GM23338 (cell line): ENCODE results near the gene CNTNAP5. TPM values are rescaled to one million over a fixed set of nuclear protein-coding genes. Genes with fewer than 3 reads are reported as not detected.

Experiments used
- ATAC-seq: fragments of 200-7000 bp; cut with Tn5 transposase; 3 replicates; pipeline ENCODE4 v1.9.1; 2020
- DNase-seq: peaks from one replicate; pipeline ENCODE4 v3.0.0-alpha.2; 2015; ENCODE audit warnings: low spot score
- H2AFZ ChIP-seq: fragments of 200-600 bp; sonication (generic); 2 replicates; pipeline ENCODE4 v1.8.0; 2016; ENCODE audit warnings: antibody characterized with exemption, mild to moderate bottlenecking, moderate library complexity
- H3F3A ChIP-seq: fragments of 200-600 bp; sonication (generic); replicated peaks from 2 replicates; pipeline ENCODE4 v1.8.0; 2017; ENCODE audit warnings: antibody characterized with exemption, mixed run types, low read depth
- H3K27ac ChIP-seq: fragments of 200-600 bp; sonication (generic); 2 replicates; pipeline ENCODE4 v1.6.1; 2016; ENCODE audit warnings: low read depth
- H3K27me3 ChIP-seq: fragments of 200-600 bp; sonication (generic); 2 replicates; pipeline ENCODE4 v1.8.0; 2016; ENCODE audit warnings: mild to moderate bottlenecking, mixed run types, moderate library complexity; ENCODE audit not compliant: insufficient read depth
- H3K36me3 ChIP-seq: fragments of 200-600 bp; sonication (generic); 2 replicates; pipeline ENCODE4 v1.8.0; 2016; ENCODE audit warnings: mild to moderate bottlenecking; ENCODE audit not compliant: insufficient read depth
- H3K4me1 ChIP-seq: fragments of 200-600 bp; sonication (generic); 2 replicates; pipeline ENCODE4 v1.8.0; 2016; ENCODE audit warnings: mild to moderate bottlenecking, moderate library complexity; ENCODE audit not compliant: insufficient read depth
- H3K4me2 ChIP-seq: fragments of 200-600 bp; sonication (generic); 2 replicates; pipeline ENCODE4 v1.7.1; 2017; ENCODE audit warnings: mixed run types
- H3K4me3 ChIP-seq: fragments of 200-600 bp; sonication (generic); 2 replicates; pipeline ENCODE4 v1.6.1; 2016; ENCODE audit warnings: mixed run types
- H3K79me2 ChIP-seq: fragments of 200-600 bp; sonication (generic); replicated peaks from 2 replicates; pipeline ENCODE4 v1.8.0; 2017; ENCODE audit warnings: mild to moderate bottlenecking; ENCODE audit not compliant: insufficient read depth
- H3K9me2 ChIP-seq: fragments of 200-600 bp; sonication (generic); 2 replicates; pipeline ENCODE4 v1.8.0; 2017; ENCODE audit not compliant: insufficient read depth
- H4K20me1 ChIP-seq: fragments of 200-600 bp; sonication (generic); replicated peaks from 2 replicates; pipeline ENCODE4 v1.8.0; 2017; ENCODE audit warnings: mild to moderate bottlenecking; ENCODE audit not compliant: insufficient read depth
- H3K27ac Mint-ChIP-seq: 2 replicates; pipeline ENCODE4 v1.8.0; 2020; ENCODE audit warnings: inconsistent platforms, mild to moderate bottlenecking, moderate library complexity, mixed read lengths
- H3K27me3 Mint-ChIP-seq: 3 replicates; pipeline ENCODE4 v1.8.0; 2022; ENCODE audit warnings: low read depth, mild to moderate bottlenecking, moderate library complexity, mixed read lengths, inconsistent platforms; ENCODE audit not compliant: insufficient read depth, poor library complexity
- H3K36me3 Mint-ChIP-seq: 3 replicates; pipeline ENCODE4 v1.8.0; 2021; ENCODE audit warnings: low read depth, mild to moderate bottlenecking, inconsistent platforms, moderate library complexity, mixed read lengths
- H3K4me1 Mint-ChIP-seq: 3 replicates; pipeline ENCODE4 v1.8.0; 2020; ENCODE audit warnings: mild to moderate bottlenecking, inconsistent platforms, mixed read lengths
- H3K4me3 Mint-ChIP-seq: 3 replicates; pipeline ENCODE4 v1.8.0; 2021; ENCODE audit warnings: moderate library complexity, mild to moderate bottlenecking, inconsistent platforms, mixed read lengths
- H3K9me3 Mint-ChIP-seq: 3 replicates; pipeline ENCODE4 v1.8.0; 2020; ENCODE audit warnings: moderate library complexity, mild to moderate bottlenecking, inconsistent platforms, mixed read lengths
- CREB1 ChIP-seq: fragments of 250-450 bp; sonication (Bioruptor Pico); IDR thresholded peaks from 2 replicates; pipeline ENCODE4 v1.5.0; 2020; ENCODE audit warnings: low read depth, mild to moderate bottlenecking, moderate library complexity
- EZH2 ChIP-seq: fragments of 200-600 bp; sonication (generic); IDR thresholded peaks from one replicate; pipeline ENCODE4 v1.8.0; 2017; ENCODE audit warnings: antibody characterized with exemption, mild to moderate bottlenecking, low read depth; ENCODE audit not compliant: unreplicated experiment
- EZH2phosphoT487 ChIP-seq: fragments of 200-600 bp; sonication (generic); IDR thresholded peaks from one replicate; pipeline ENCODE4 v1.8.1; 2018; ENCODE audit warnings: antibody characterized with exemption; ENCODE audit not compliant: unreplicated experiment
- JUNB ChIP-seq: IDR thresholded peaks from one replicate; pipeline ENCODE4 v1.6.1; 2016; ENCODE audit warnings: antibody characterized with exemption; ENCODE audit not compliant: unreplicated experiment
- POLR2AphosphoS5 ChIP-seq: IDR thresholded peaks from 2 replicates; pipeline ENCODE4 v1.6.1; 2016; ENCODE audit warnings: antibody characterized with exemption, low read depth
- REST ChIP-seq: IDR thresholded peaks from one replicate; pipeline ENCODE4 v1.6.1; 2018; ENCODE audit warnings: antibody characterized with exemption; ENCODE audit not compliant: unreplicated experiment
- STAT1 ChIP-seq: IDR thresholded peaks from one replicate; pipeline ENCODE4 v1.6.1; 2016; ENCODE audit warnings: antibody characterized with exemption; ENCODE audit not compliant: unreplicated experiment
- ZNF114 ChIP-seq: fragments of 250-450 bp; sonication (Bioruptor Pico); IDR thresholded peaks from 2 replicates; pipeline ENCODE4 v1.5.0; 2020; ENCODE audit warnings: mild to moderate bottlenecking, moderate library complexity
- polyA plus RNA-seq: library from polyadenylated mRNA; unstranded; fragments of >200 nt; fragmentation: Nextera tagmentation; extraction: Ambion mirVana; gene quantifications from 2 replicates; pipeline ENCODE4 v1.2.1, GENCODE V29; 2016
- total RNA-seq: library from RNA; depleted of rRNA; stranded (reverse); fragments of >200 nt; shearing (Covaris generic); gene quantifications from 2 replicates; pipeline ENCODE4 v1.2.3, GENCODE V29; 2014
- TF ChIP-seq, protein P1 (sequence below), 2 experiments: fragments of 200-600 bp in 1 of 2; sonication (generic) in 1 of 2; conservative IDR thresholded peaks; 2 replicates each; pipeline versions ENCODE4 v1.5.1 to v1.6.1; 2016 to 2017; ENCODE audit warnings: antibody characterized with exemption in 2 of 2, low read depth in 2 of 2, mild to moderate bottlenecking in 2 of 2, moderate library complexity in 1 of 2
- TF ChIP-seq, protein P2 (sequence below): IDR thresholded peaks from 2 replicates; pipeline ENCODE4 v1.6.1; 2016; ENCODE audit warnings: antibody characterized with exemption

Gene CNTNAP5
- total and polyA plus RNA-seq, 2 experiments from 2014 or later = 0.49 to 0.50 TPM

- Mint-ChIP-seq H3K27ac (no peak overlapping the region), H3K27me3 (peaks cover 3% of the 10 kb centered on the region), H3K9me3 (peaks cover 8% of the 10 kb centered on the region; the same call in 2 of the 3 replicates), H3K4me3 (no peak overlapping the region), H3K36me3 (no peaks in the 10 kb centered on the region; the same call in 2 of the 3 replicates), H3K4me1 (peaks cover 10% of the 10 kb centered on the region)
- H3K27ac ChIP-seq = no peak overlapping the region
- DNase-seq = no peak
- H3F3A ChIP-seq = no peaks in the 10 kb centered on the region
- H4K20me1 ChIP-seq = no peaks in the 10 kb centered on the region
- H3K27me3 ChIP-seq = no peaks in the 10 kb centered on the region
- H3K36me3 ChIP-seq = no peaks in the 10 kb centered on the region
- no peaks in the 10 kb centered on the region for H3K4me1 ChIP-seq
- peaks cover 23% of the 10 kb centered on the region; the same call in 1 of the 2 replicates for H3K9me2 ChIP-seq
- ATAC-seq = no peak
- H3K4me3 ChIP-seq = no peak overlapping the region
- no peaks in the 10 kb centered on the region for H3K79me2 ChIP-seq
- TF ChIP-seq, protein P1, sequence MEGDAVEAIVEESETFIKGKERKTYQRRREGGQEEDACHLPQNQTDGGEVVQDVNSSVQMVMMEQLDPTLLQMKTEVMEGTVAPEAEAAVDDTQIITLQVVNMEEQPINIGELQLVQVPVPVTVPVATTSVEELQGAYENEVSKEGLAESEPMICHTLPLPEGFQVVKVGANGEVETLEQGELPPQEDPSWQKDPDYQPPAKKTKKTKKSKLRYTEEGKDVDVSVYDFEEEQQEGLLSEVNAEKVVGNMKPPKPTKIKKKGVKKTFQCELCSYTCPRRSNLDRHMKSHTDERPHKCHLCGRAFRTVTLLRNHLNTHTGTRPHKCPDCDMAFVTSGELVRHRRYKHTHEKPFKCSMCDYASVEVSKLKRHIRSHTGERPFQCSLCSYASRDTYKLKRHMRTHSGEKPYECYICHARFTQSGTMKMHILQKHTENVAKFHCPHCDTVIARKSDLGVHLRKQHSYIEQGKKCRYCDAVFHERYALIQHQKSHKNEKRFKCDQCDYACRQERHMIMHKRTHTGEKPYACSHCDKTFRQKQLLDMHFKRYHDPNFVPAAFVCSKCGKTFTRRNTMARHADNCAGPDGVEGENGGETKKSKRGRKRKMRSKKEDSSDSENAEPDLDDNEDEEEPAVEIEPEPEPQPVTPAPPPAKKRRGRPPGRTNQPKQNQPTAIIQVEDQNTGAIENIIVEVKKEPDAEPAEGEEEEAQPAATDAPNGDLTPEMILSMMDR (conservative IDR thresholded peaks at IDR 0.05; ENCODE audit: low read depth in 2 of 2) = no peak
- TF ChIP-seq ZNF114 (no peak), POLR2AphosphoS5 (no peak), EZH2phosphoT487 (no peak), CREB1 (no peak), STAT1 (no peak), REST (no peak), JUNB (no peak), EZH2 (no peak)
- TF ChIP-seq, protein P2, sequence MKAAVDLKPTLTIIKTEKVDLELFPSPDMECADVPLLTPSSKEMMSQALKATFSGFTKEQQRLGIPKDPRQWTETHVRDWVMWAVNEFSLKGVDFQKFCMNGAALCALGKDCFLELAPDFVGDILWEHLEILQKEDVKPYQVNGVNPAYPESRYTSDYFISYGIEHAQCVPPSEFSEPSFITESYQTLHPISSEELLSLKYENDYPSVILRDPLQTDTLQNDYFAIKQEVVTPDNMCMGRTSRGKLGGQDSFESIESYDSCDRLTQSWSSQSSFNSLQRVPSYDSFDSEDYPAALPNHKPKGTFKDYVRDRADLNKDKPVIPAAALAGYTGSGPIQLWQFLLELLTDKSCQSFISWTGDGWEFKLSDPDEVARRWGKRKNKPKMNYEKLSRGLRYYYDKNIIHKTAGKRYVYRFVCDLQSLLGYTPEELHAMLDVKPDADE = no peak
- no peak overlapping the region for H3K4me2 ChIP-seq
- H2AFZ ChIP-seq = no peak overlapping the region
Measured at GRCh38 chr2:124534028-124534427, 508.9 kb downstream of the CNTNAP5 start.

DNA sequence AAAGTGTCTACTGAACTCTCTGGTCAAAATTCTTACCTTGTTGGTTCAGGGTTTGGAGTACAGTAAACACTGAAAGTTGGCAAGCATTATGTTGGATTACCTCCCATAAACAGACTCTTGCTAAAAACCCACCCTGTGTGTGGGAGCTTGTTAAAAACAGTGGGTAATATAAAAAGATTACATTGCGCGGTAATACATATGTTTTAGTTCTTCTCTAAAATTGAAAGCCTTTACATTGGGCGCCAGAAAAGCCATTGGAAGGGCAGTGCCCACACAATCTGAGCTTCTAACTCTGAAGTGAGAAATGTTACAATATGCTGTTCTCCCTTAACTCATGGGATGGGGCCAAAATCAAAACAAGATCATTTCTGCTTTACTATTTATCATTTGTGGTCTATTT lies 510.7 kb downstream of the CNTNAP5 start:
- H3K9me3 Mint-ChIP-seq = peaks cover 8% of the 10 kb centered on the region; the same call in 2 of the 3 replicates
- peaks cover 3% of the 10 kb centered on the region for H3K27me3 Mint-ChIP-seq
- H3K27me3 ChIP-seq = no peaks in the 10 kb centered on the region
- DNase-seq = no peak
- H3K4me2 ChIP-seq = no peak overlapping the region
- no peak overlapping the region for H2AFZ ChIP-seq
- no peaks in the 10 kb centered on the region for H3K4me1 ChIP-seq
- no peak overlapping the region for H3K27ac ChIP-seq
- H3K4me3 Mint-ChIP-seq = no peak overlapping the region
- no peak for ATAC-seq
- no peaks in the 10 kb centered on the region for H3K79me2 ChIP-seq
- peaks cover 19% of the 10 kb centered on the region; the same call in 1 of the 2 replicates for H3K9me2 ChIP-seq
- H3K36me3 ChIP-seq = no peaks in the 10 kb centered on the region
- H4K20me1 ChIP-seq = no peaks in the 10 kb centered on the region
- H3F3A ChIP-seq = no peaks in the 10 kb centered on the region
- no peak overlapping the region for H3K27ac Mint-ChIP-seq
- H3K36me3 Mint-ChIP-seq = no peaks in the 10 kb centered on the region; the same call in 2 of the 3 replicates
- H3K4me1 Mint-ChIP-seq = peaks cover 10% of the 10 kb centered on the region
- no peak overlapping the region for H3K4me3 ChIP-seq
- TF ChIP-seq, protein P1 (conservative IDR thresholded peaks at IDR 0.05; ENCODE audit: low read depth in 2 of 2) = no peak
- TF ChIP-seq, protein P2 = no peak
- TF ChIP-seq REST = no peak
- TF ChIP-seq EZH2phosphoT487 = no peak
- TF ChIP-seq EZH2 = no peak
